ENCODE measurements around the gene C5orf63. TPM values are rescaled to one million over a fixed set of nuclear protein-coding genes. Genes with fewer than 3 reads are reported as not detected.

C5orf63 gene
- total RNA-seq, 6 experiments from 2014 or later = 0.41 to 3.8 (median 0.71) TPM

- TF ChIP-seq CTCF (IDR thresholded peaks at IDR 0.05) = peak; percentile 67; the same call in 1 of the 2 replicates
- no peaks in the 10 kb centered on the region for H3K36me3 Mint-ChIP-seq (ENCODE audit: low read depth)
- H3K27ac Mint-ChIP-seq = peak within 1 kb of the TSS; percentile 78
Observed at GRCh38 chr5:127030259-127031146, 42.8 kb downstream of the C5orf63 start, which contains the start of gene MARCHF3. MARCHF3 (minus strand) TSS chr5:127030558; CDS start chr5:126918171, 112,387 bp downstream.

DNA sequence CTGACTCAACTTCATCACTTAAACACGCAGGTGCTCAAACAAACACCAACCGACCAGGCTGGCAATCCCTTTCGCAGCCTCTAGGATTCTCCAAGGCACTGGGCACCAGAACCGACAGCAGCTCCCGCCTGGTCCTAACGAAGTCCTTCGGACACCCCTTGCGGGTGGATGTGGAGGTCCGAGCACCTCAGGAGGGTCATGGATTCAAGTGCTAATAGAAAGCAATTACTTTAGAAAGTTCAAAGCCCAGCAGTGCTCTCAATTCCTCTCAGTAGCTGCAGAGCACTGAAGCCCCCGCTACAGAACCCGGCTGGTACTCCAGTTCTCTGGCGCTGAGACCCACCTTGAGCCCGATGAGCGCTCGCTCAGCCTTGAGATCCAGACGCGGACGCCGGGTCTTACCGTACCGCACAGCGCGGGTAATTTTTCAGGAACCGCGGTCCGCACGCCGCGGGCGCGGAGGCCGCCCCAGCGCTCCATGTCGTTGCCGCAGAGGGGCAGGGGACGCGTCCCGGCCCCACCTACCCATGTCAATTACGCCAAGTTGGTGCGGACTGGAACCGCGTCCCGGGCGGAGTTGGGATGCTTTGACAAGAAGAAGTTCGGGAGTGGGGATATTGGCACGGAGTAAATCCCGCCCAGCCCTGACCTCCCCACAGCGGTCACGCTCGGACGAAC lies 43.6 kb downstream of the C5orf63 start:
- Mint-ChIP-seq H3K27ac (peak overlapping the region; percentile 61), H3K4me3 (peak overlapping the region; percentile 87), H3K36me3 (ENCODE audit: low read depth) (no peaks in the 10 kb centered on the region), H3K9me3 (no peaks in the 10 kb centered on the region), H3K4me1 (ENCODE audit: low read depth) (peaks cover 52% of the 10 kb centered on the region), H3K27me3 (ENCODE audit: insufficient read depth) (no peaks in the 10 kb centered on the region)
- peak; percentile 73 for DNase-seq
- peak; percentile 72 for TF ChIP-seq CTCF (IDR thresholded peaks at IDR 0.05)

More at GRCh38 chr5:127030259-127031146, 42.8 kb downstream of the C5orf63 start, which contains the start of gene MARCHF3:
- Mint-ChIP-seq H3K4me1 (ENCODE audit: low read depth) (peaks cover 50% of the 10 kb centered on the region), H3K4me3 (peak within 1 kb of the TSS; percentile 87), H3K27me3 (ENCODE audit: insufficient read depth) (no peaks in the 10 kb centered on the region), H3K9me3 (no peaks in the 10 kb centered on the region)
- peak; percentile 94 for DNase-seq

GRCh38 chr5:127028822-127029457 lies 44.4 kb downstream of the C5orf63 start:
- Mint-ChIP-seq H3K27ac (peak overlapping the region; percentile 67), H3K4me1 (ENCODE audit: low read depth) (peaks cover 55% of the 10 kb centered on the region), H3K4me3 (peak overlapping the region; percentile 87), H3K9me3 (no peaks in the 10 kb centered on the region), H3K36me3 (ENCODE audit: low read depth) (no peaks in the 10 kb centered on the region), H3K27me3 (ENCODE audit: insufficient read depth) (no peaks in the 10 kb centered on the region)
- no peak for TF ChIP-seq CTCF (IDR thresholded peaks at IDR 0.05)
- peak; percentile 41 for DNase-seq

- Mint-ChIP-seq H3K4me3 (no peak overlapping the region), H3K27ac (no peak overlapping the region), H3K4me1 (ENCODE audit: low read depth) (peaks cover 59% of the 10 kb centered on the region), H3K9me3 (no peaks in the 10 kb centered on the region), H3K27me3 (ENCODE audit: insufficient read depth) (no peaks in the 10 kb centered on the region), H3K36me3 (ENCODE audit: low read depth) (no peaks in the 10 kb centered on the region)
- no peak for DNase-seq
- TF ChIP-seq CTCF (IDR thresholded peaks at IDR 0.05) = no peak
Observed at GRCh38 chr5:127027539-127027938, 45.8 kb downstream of the C5orf63 start.

DNA sequence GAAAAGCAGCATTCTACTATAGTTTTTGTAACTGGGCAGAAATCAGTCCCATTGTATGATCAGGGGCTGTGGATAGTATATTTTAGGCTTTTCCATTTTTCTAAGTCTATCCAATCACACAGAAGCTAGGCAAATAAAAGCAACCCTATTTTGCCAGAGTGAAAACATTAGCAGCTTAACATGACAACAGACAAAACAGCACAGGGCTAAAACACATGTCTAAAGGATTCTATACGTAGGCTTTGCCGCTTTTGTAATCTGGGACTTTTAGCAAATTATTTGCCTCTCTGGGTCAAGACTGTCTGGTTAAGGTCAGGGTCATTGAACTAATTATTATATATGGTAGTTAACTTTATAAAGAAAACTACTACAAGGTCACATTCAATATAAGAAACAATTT lies 47.1 kb downstream of the C5orf63 start:
- no peaks in the 10 kb centered on the region for H3K9me3 Mint-ChIP-seq
- peaks cover 59% of the 10 kb centered on the region for H3K4me1 Mint-ChIP-seq (ENCODE audit: low read depth)
- no peak overlapping the region for H3K27ac Mint-ChIP-seq
- H3K27me3 Mint-ChIP-seq (ENCODE audit: insufficient read depth) = no peaks in the 10 kb centered on the region; the same call in 1 of the 2 replicates
- TF ChIP-seq CTCF (IDR thresholded peaks at IDR 0.05) = no peak
- no peak overlapping the region for H3K4me3 Mint-ChIP-seq
- 0 out of 2 replicates have a peak, but pooled peaks cover 8% of the 10 kb centered on the region for H3K36me3 Mint-ChIP-seq (ENCODE audit: low read depth)
- no peak for DNase-seq
